Neural progenitor cell (in vitro differentiated cells): ENCODE data around the gene GDI1. TPM values are rescaled to one million over a fixed set of nuclear protein-coding genes. Genes with fewer than 3 reads are reported as not detected.

Experiments used
- DNase-seq: peaks from one replicate; pipeline ENCODE4 v3.0.0-alpha.2; 2016; ENCODE audit warnings: low spot score
- H2AFZ ChIP-seq: fragments of 200-600 bp; sonication (generic); replicated peaks from 2 replicates; pipeline ENCODE4 v1.6.1; 2016; ENCODE audit warnings: antibody characterized with exemption
- H3F3A ChIP-seq: fragments of 200-600 bp; sonication (generic); 2 replicates; pipeline ENCODE4 v1.6.1; 2016; ENCODE audit warnings: antibody characterized with exemption, low read depth
- H3K27ac ChIP-seq: fragments of 200-600 bp; sonication (generic); 2 replicates; pipeline ENCODE4 v1.5.1; 2016; ENCODE audit warnings: mild to moderate bottlenecking
- H3K27me3 ChIP-seq: fragments of 200-600 bp; sonication (generic); 2 replicates; pipeline ENCODE4 v1.6.1; 2016; ENCODE audit warnings: mild to moderate bottlenecking, moderate library complexity
- H3K36me3 ChIP-seq: fragments of 200-600 bp; sonication (generic); 2 replicates; pipeline ENCODE4 v1.5.1; 2016
- H3K4me1 ChIP-seq: fragments of 200-600 bp; sonication (generic); 2 replicates; pipeline ENCODE4 v1.6.1; 2016; ENCODE audit warnings: mixed run types
- H3K4me2 ChIP-seq: fragments of 200-600 bp; sonication (generic); 2 replicates; pipeline ENCODE4 v1.6.1; 2016
- H3K4me3 ChIP-seq: fragments of 200-600 bp; sonication (generic); 2 replicates; pipeline ENCODE4 v1.5.1; 2016
- H3K79me2 ChIP-seq: fragments of 200-600 bp; sonication (generic); 2 replicates; pipeline ENCODE4 v1.6.1; 2016; ENCODE audit warnings: low read depth
- H3K9ac ChIP-seq: fragments of 200-600 bp; sonication (generic); 2 replicates; pipeline ENCODE4 v1.6.1; 2016
- H3K9me3 ChIP-seq: fragments of 200-600 bp; sonication (generic); 2 replicates; pipeline ENCODE4 v1.5.1; 2016; ENCODE audit warnings: low read depth
- H4K20me1 ChIP-seq: fragments of 200-600 bp; sonication (generic); 2 replicates; pipeline ENCODE4 v1.6.1; 2016; ENCODE audit warnings: low read depth
- H3K27ac Mint-ChIP-seq: 3 replicates; pipeline ENCODE4 v1.8.0; 2021; ENCODE audit warnings: mixed read lengths
- H3K27me3 Mint-ChIP-seq: 2 replicates; pipeline ENCODE4 v1.8.0; 2022; ENCODE audit warnings: low read depth, mild to moderate bottlenecking, inconsistent platforms, moderate library complexity, mixed read lengths; ENCODE audit not compliant: insufficient read depth
- H3K36me3 Mint-ChIP-seq: 3 replicates; pipeline ENCODE4 v1.8.0; 2021; ENCODE audit warnings: mixed read lengths
- H3K4me1 Mint-ChIP-seq: 3 replicates; pipeline ENCODE4 v1.8.0; 2021; ENCODE audit warnings: mixed read lengths
- H3K4me3 Mint-ChIP-seq: 3 replicates; pipeline ENCODE4 v1.8.0; 2021; ENCODE audit warnings: mild to moderate bottlenecking, moderate library complexity, mixed read lengths
- H3K9me3 Mint-ChIP-seq: 3 replicates; pipeline ENCODE4 v1.8.0; 2020; ENCODE audit warnings: mixed read lengths
- EZH2 ChIP-seq: fragments of 200-600 bp; sonication (generic); IDR thresholded peaks from 2 replicates; pipeline ENCODE4 v1.6.1; 2017; ENCODE audit warnings: antibody characterized with exemption, mild to moderate bottlenecking, moderate library complexity
- EZH2phosphoT487 ChIP-seq: fragments of 200-600 bp; sonication (generic); IDR thresholded peaks from 2 replicates; pipeline ENCODE4 v1.6.1; 2017; ENCODE audit warnings: antibody characterized with exemption
- total RNA-seq: library from RNA; depleted of rRNA; stranded (reverse); fragments of >200 nt; gene quantifications from 2 replicates; pipeline ENCODE4 v1.2.3, GENCODE V29; 2015; ENCODE audit warnings: low replicate concordance
- TF ChIP-seq, protein P1 (sequence below): fragments of 200-600 bp; sonication (generic); IDR thresholded peaks from 2 replicates; pipeline ENCODE4 v1.5.1; 2017; ENCODE audit warnings: antibody characterized with exemption, mild to moderate bottlenecking

Gene GDI1
- total RNA-seq, 1 donor from 2014 or later, result 119 TPM

DNA sequence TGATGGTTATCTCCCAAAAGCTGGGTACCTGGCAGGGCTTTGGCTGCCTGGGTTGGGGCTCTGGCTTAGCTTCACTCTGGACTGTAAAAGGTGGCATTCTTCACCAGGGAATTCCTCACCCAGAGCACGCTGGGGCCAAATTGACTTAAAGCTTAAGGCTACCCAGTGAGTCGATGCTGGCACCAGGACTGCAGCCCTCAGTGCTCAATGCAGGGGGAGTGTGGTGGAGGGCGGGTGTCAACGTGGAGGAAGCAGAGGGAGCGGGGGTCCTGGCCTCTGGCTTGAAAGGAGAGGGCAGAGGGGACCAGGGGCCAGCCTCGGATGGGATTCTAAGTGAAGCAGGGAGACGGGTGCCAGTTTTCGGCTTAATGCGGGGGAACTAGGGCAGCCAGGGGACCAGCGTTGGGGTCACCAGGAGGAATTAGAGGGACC is 6.5 kb downstream of the GDI1 start:
- Histone ChIP-seq H3K4me1 (no peaks in the 10 kb centered on the region), H3F3A (peaks cover 11% of the 10 kb centered on the region), H3K27me3 (no peaks in the 10 kb centered on the region), H3K9me3 (no peaks in the 10 kb centered on the region), H3K9ac (no peak overlapping the region), H2AFZ (no peak overlapping the region), H3K79me2 (peaks cover 35% of the 10 kb centered on the region), H3K4me2 (peak overlapping the region; percentile 78), H3K36me3 (no peaks in the 10 kb centered on the region), H3K4me3 (peak overlapping the region; percentile 64), H3K27ac (no peak overlapping the region), H4K20me1 (peaks cover 41% of the 10 kb centered on the region)
- H3K27me3 Mint-ChIP-seq, result peaks cover 10% of the 10 kb centered on the region
- H3K27ac Mint-ChIP-seq, result no peak overlapping the region
- H3K4me1 Mint-ChIP-seq, result peaks cover 6% of the 10 kb centered on the region
- peaks cover 6% of the 10 kb centered on the region for H3K36me3 Mint-ChIP-seq
- peaks cover 18% of the 10 kb centered on the region for H3K9me3 Mint-ChIP-seq
- TF ChIP-seq EZH2phosphoT487 (no peak), EZH2 (no peak)
- TF ChIP-seq, protein P1, sequence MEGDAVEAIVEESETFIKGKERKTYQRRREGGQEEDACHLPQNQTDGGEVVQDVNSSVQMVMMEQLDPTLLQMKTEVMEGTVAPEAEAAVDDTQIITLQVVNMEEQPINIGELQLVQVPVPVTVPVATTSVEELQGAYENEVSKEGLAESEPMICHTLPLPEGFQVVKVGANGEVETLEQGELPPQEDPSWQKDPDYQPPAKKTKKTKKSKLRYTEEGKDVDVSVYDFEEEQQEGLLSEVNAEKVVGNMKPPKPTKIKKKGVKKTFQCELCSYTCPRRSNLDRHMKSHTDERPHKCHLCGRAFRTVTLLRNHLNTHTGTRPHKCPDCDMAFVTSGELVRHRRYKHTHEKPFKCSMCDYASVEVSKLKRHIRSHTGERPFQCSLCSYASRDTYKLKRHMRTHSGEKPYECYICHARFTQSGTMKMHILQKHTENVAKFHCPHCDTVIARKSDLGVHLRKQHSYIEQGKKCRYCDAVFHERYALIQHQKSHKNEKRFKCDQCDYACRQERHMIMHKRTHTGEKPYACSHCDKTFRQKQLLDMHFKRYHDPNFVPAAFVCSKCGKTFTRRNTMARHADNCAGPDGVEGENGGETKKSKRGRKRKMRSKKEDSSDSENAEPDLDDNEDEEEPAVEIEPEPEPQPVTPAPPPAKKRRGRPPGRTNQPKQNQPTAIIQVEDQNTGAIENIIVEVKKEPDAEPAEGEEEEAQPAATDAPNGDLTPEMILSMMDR, result no peak
- H3K4me3 Mint-ChIP-seq, result peak overlapping the region; percentile 83
- DNase-seq, result peak; percentile 57

DNA sequence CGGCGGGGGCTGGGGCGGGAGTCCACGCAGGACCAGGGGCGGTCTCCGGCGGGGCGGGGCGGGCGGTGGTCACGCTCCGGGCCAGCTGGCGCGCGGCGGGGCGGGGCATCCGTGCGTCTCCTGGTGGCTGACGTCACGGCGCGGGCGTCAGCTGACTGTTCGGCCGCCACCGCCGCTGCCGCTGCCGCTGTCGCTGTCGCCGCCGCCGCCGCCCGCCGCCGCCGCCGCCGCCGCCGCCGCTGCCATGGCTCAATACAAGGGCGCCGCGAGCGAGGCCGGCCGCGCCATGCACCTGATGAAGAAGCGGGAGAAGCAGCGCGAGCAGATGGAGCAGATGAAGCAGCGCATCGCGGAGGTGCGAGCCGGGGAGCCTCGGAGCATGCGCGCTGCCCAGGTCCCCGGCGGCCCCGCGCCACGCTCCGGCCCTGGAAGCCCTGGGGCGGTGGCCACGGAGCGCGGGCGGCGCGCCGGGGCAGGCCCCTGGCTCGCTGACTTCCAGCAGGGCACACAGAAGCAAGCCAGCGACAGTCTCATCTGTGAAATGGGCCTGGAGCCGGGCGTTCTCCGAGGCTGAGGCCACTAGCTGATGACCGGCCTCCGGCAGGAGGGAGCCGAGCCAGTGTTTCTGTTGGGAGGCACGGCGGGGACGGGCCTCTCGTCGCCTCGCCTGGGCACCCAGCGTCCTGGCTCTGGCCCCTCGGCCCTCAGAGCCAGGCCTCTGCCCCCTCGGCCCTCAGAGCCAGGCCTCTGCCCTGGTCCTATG is 7.2 kb downstream of the GDI1 start, which contains the start of gene FAM50A:
TSS of gene FAM50A (plus strand) at position 150 of the 763 bp plus-strand sequence. CDS start at position 245, 95 bp downstream.
- peak; percentile 86 for DNase-seq
- Histone ChIP-seq H3K27ac (no peak within 1 kb of the TSS), H3K9me3 (no peaks in the 10 kb centered on the region), H2AFZ (peak within 1 kb of the TSS; percentile 22), H3K36me3 (no peaks in the 10 kb centered on the region), H3K4me1 (no peaks in the 10 kb centered on the region), H3K79me2 (peaks cover 28% of the 10 kb centered on the region), H3K4me3 (peak within 1 kb of the TSS; percentile 64), H3K4me2 (peak within 1 kb of the TSS; percentile 86), H3K9ac (no peak within 1 kb of the TSS), H4K20me1 (peaks cover 34% of the 10 kb centered on the region), H3K27me3 (no peaks in the 10 kb centered on the region), H3F3A (peaks cover 11% of the 10 kb centered on the region)
- TF ChIP-seq EZH2 (no peak), EZH2phosphoT487 (no peak)
- TF ChIP-seq, protein P1, result no peak
- Mint-ChIP-seq H3K36me3 (peaks cover 7% of the 10 kb centered on the region), H3K27ac (no peak within 1 kb of the TSS), H3K4me1 (peaks cover 6% of the 10 kb centered on the region), H3K4me3 (peak within 1 kb of the TSS; percentile 83), H3K9me3 (peaks cover 16% of the 10 kb centered on the region), H3K27me3 (peaks cover 12% of the 10 kb centered on the region)

DNA sequence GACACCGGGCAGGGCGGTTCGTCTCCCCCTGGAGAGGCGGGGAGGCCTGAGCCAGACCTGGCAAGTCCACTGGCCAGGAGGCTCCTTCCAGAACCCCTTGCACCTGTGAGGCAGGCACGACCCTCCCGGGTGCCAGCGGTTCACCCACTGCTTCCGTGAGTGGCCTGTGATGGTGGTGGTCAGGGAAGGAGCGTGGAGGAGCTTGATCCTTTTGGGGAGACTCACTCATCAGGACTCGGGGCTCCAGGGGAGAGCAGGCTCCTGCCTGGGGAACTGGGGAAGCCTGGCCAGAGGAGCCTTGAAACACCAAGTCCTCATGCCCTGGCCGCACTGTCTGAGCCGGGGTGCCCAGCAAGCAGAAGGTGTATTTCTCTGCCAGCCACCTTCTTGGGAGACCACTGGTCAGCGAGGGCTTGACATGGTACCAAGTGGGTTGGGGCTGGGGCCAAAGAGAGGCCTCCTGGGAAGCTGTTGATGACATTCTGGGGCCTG is 7.8 kb downstream of the GDI1 start:
- H3K4me1 Mint-ChIP-seq, result peaks cover 6% of the 10 kb centered on the region
- no peak for DNase-seq
- peaks cover 16% of the 10 kb centered on the region for H3K9me3 Mint-ChIP-seq
- no peak overlapping the region for H3K27ac Mint-ChIP-seq
- H3K36me3 ChIP-seq, result no peaks in the 10 kb centered on the region
- no peaks in the 10 kb centered on the region for H3K9me3 ChIP-seq
- H3K27me3 Mint-ChIP-seq, result peaks cover 13% of the 10 kb centered on the region
- peak overlapping the region; percentile 86 for H3K4me2 ChIP-seq
- H3K9ac ChIP-seq, result no peak overlapping the region
- no peak overlapping the region for H2AFZ ChIP-seq
- H3K4me3 Mint-ChIP-seq, result peak overlapping the region; percentile 30
- H3K27me3 ChIP-seq, result no peaks in the 10 kb centered on the region
- peak overlapping the region; percentile 64 for H3K4me3 ChIP-seq
- H4K20me1 ChIP-seq, result peaks cover 28% of the 10 kb centered on the region
- TF ChIP-seq, protein P1, result no peak
- no peak for TF ChIP-seq EZH2
- TF ChIP-seq EZH2phosphoT487, result no peak
- H3K79me2 ChIP-seq, result peaks cover 22% of the 10 kb centered on the region
- no peak overlapping the region for H3K27ac ChIP-seq
- H3K4me1 ChIP-seq, result no peaks in the 10 kb centered on the region
- peaks cover 11% of the 10 kb centered on the region for H3F3A ChIP-seq
- peaks cover 7% of the 10 kb centered on the region for H3K36me3 Mint-ChIP-seq
